T-helper 1 cell treated with Interleukin-12 subunit alpha and Interleukin-12 subunit beta and Interleukin-4 antibody, amounts not matched to agents 30 ng/mL and 1 ng/mL, for 36 hours (primary cell): ENCODE measurements around the gene COPG2. TPM values are rescaled to one million over a fixed set of nuclear protein-coding genes. Genes with fewer than 3 reads are reported as not detected.
"Not testable (repeated sequence)": the region's sequence is repeated elsewhere in the genome, so short reads cannot be mapped to it uniquely, and the experiment has no call there.

Experiments
- intact Hi-C: fragments of 100-400 bp; cut with micrococcal nuclease; formaldehyde crosslinking; loops from one replicate; pipeline ENCODE4 v1.15.1; 2024
- total RNA-seq: library from RNA; stranded (reverse); gene quantifications from 2 replicates; pipeline ENCODE4 v1.2.3, GENCODE V29; 2022

The COPG2 gene
- total RNA-seq, 1 donor from 2014 or later, result 6.7 TPM

- intact Hi-C loops, result no loop called here
Observed at GRCh38 chr7:130654850-130655249, 13.7 kb downstream of the COPG2 start.

GRCh38 chr7:130650611-130651120, 17.9 kb downstream of the COPG2 start:
- intact Hi-C loops, result no loop called here

GRCh38 chr7:130649004-130649790, 19.4 kb downstream of the COPG2 start:
- intact Hi-C loops, result loop anchor here (1.0 kb wide), 1 partner anchor 20 kb away; no protein-coding TSS in a partner anchor

- intact Hi-C loops, result no loop called here
Observed at GRCh38 chr7:130648580-130648979, 20.0 kb downstream of the COPG2 start.

- intact Hi-C loops, result no loop called here
Observed at GRCh38 chr7:130642383-130642782, 26.2 kb downstream of the COPG2 start.

- intact Hi-C loops, result no loop called here
Observed at GRCh38 chr7:130641497-130641896, 27.1 kb downstream of the COPG2 start.

GRCh38 chr7:130641040-130641439, 27.5 kb downstream of the COPG2 start:
- intact Hi-C loops, result no loop called here

- intact Hi-C loops, result no loop called here
Observed at GRCh38 chr7:130639388-130639787, 29.2 kb downstream of the COPG2 start.

- intact Hi-C loops, result no loop called here
Observed at GRCh38 chr7:130632111-130632510, 36.4 kb downstream of the COPG2 start.

- intact Hi-C loops, result no loop called here
Observed at GRCh38 chr7:130628901-130629300, 39.6 kb downstream of the COPG2 start.

- intact Hi-C loops, result no loop called here
Observed at GRCh38 chr7:130627775-130628174, 40.8 kb downstream of the COPG2 start.

GRCh38 chr7:130622866-130623265, 45.7 kb downstream of the COPG2 start:
- intact Hi-C loops, result no loop called here

- intact Hi-C loops, result no loop called here
Observed at GRCh38 chr7:130615583-130615982, 53.0 kb downstream of the COPG2 start.

- intact Hi-C loops, result no loop called here
Observed at GRCh38 chr7:130614449-130614848, 54.1 kb downstream of the COPG2 start.

GRCh38 chr7:130611218-130611617, 57.3 kb downstream of the COPG2 start:
- intact Hi-C loops, result no loop called here

GRCh38 chr7:130607066-130607465, 61.5 kb downstream of the COPG2 start:
- intact Hi-C loops, result not testable (repeated sequence)

GRCh38 chr7:130606161-130606560, 62.4 kb downstream of the COPG2 start:
- intact Hi-C loops, result no loop called here

- intact Hi-C loops, result no loop called here
Observed at GRCh38 chr7:130598056-130598455, 70.5 kb downstream of the COPG2 start.

- intact Hi-C loops, result no loop called here
Observed at GRCh38 chr7:130595986-130596385, 72.6 kb downstream of the COPG2 start.

GRCh38 chr7:130593033-130593432, 75.5 kb downstream of the COPG2 start:
- intact Hi-C loops, result no loop called here

GRCh38 chr7:130591464-130591863, 77.1 kb downstream of the COPG2 start:
- intact Hi-C loops, result not testable (repeated sequence)

GRCh38 chr7:130585932-130586331, 82.6 kb downstream of the COPG2 start:
- intact Hi-C loops, result not testable (repeated sequence)

GRCh38 chr7:130575110-130575509, 93.4 kb downstream of the COPG2 start:
- intact Hi-C loops, result not testable (repeated sequence)
